Liver (tissue), 9 donors: ENCODE measurements around the gene ATP8B3. TPM values are rescaled to one million over a fixed set of nuclear protein-coding genes. Genes with fewer than 3 reads are reported as not detected.

Source experiments
- DNase-seq: peaks from one replicate; pipeline ENCODE4 v3.0.0-alpha.2; 2017; ENCODE audit warnings: low spot score
- H3K27ac ChIP-seq, 2 donors: one replicate each; pipeline ENCODE4 v1.7.0; 2013; ENCODE audit warnings: inconsistent platforms in 2 of 2, low read length in 2 of 2, control low read depth in 1 of 2, low read depth in 1 of 2, mild to moderate bottlenecking in 1 of 2
- H3K27me3 ChIP-seq, 4 donors: one replicate each; pipeline versions ENCODE4 v1.6.1 to v1.7.0; 2013; ENCODE audit warnings: low read length in 3 of 4, inconsistent platforms in 1 of 4, mild to moderate bottlenecking in 1 of 4, moderate library complexity in 1 of 4; ENCODE audit not compliant: control insufficient read depth in 4 of 4, insufficient read depth in 4 of 4
- H3K36me3 ChIP-seq, 4 donors: one replicate each; pipeline versions ENCODE4 v1.6.1 to v1.7.0; 2013; ENCODE audit warnings: low read length in 3 of 4, mild to moderate bottlenecking in 3 of 4, low read depth in 1 of 4, moderate library complexity in 1 of 4; ENCODE audit not compliant: control insufficient read depth in 4 of 4, insufficient read depth in 3 of 4
- H3K4me1 ChIP-seq, 4 donors: one replicate each; pipeline versions ENCODE4 v1.6.1 to v1.7.0; 2013; ENCODE audit warnings: low read length in 3 of 4, mild to moderate bottlenecking in 3 of 4, moderate library complexity in 1 of 4; ENCODE audit not compliant: control insufficient read depth in 4 of 4, insufficient read depth in 4 of 4
- H3K4me3 ChIP-seq, 3 donors: one replicate each; pipeline versions ENCODE4 v1.6.1 to v1.7.0; 2013; ENCODE audit warnings: low read length in 3 of 3, control low read depth in 1 of 3, low read depth in 1 of 3, mild to moderate bottlenecking in 1 of 3
- H3K9ac ChIP-seq, 2 donors: one replicate each; pipeline ENCODE4 v1.7.0; 2013; ENCODE audit warnings: low read length in 2 of 2, mild to moderate bottlenecking in 2 of 2, moderate library complexity in 2 of 2, control low read depth in 1 of 2, low read depth in 1 of 2
- H3K9me3 ChIP-seq, 4 donors: one replicate each; pipeline versions ENCODE4 v1.6.1 to v1.7.0; 2013; ENCODE audit warnings: low read length in 3 of 4; ENCODE audit not compliant: control insufficient read depth in 4 of 4
- ATF3 ChIP-seq: IDR thresholded peaks from 2 replicates; pipeline ENCODE4 v1.6.1; 2016; ENCODE audit warnings: antibody characterized with exemption
- CTCF ChIP-seq: fragments of 150-350 bp; IDR thresholded peaks from 2 replicates; pipeline ENCODE4 v1.5.1; 2017; ENCODE audit warnings: improper control_type of control experiment, low read depth, low read length; ENCODE audit not compliant: missing input control
- EGR1 ChIP-seq, 2 donors: IDR thresholded peaks; 2 replicates each; pipeline ENCODE4 v1.6.1; 2016 to 2018; ENCODE audit warnings: antibody characterized with exemption in 2 of 2, low read depth in 2 of 2
- FOXA1 ChIP-seq: IDR thresholded peaks from 2 replicates; pipeline ENCODE4 v1.6.1; 2016; ENCODE audit warnings: antibody characterized with exemption
- FOXA2 ChIP-seq: IDR thresholded peaks from 2 replicates; pipeline ENCODE4 v1.6.1; 2016; ENCODE audit warnings: antibody characterized with exemption
- GABPA ChIP-seq, 2 donors: IDR thresholded peaks in 1 of 2; conservative IDR thresholded peaks in 1 of 2; 2 replicates each; pipeline ENCODE4 v1.6.1; 2016; ENCODE audit warnings: antibody characterized with exemption in 2 of 2, mild to moderate bottlenecking in 1 of 2, moderate library complexity in 1 of 2
- HNF4A ChIP-seq, 2 donors: conservative IDR thresholded peaks; 2 replicates each; pipeline ENCODE4 v1.6.1; 2016; ENCODE audit warnings: antibody characterized with exemption in 2 of 2, mild to moderate bottlenecking in 2 of 2
- HNF4G ChIP-seq: IDR thresholded peaks from 2 replicates; pipeline ENCODE4 v1.6.1; 2016; ENCODE audit warnings: antibody characterized with exemption
- JUND ChIP-seq, 2 donors: IDR thresholded peaks; 2 replicates each; pipeline ENCODE4 v1.6.1; 2016; ENCODE audit warnings: antibody characterized with exemption in 2 of 2
- MAX ChIP-seq: IDR thresholded peaks from 2 replicates; pipeline ENCODE4 v1.6.1; 2016; ENCODE audit warnings: antibody characterized with exemption
- NR2F2 ChIP-seq: IDR thresholded peaks from 2 replicates; pipeline ENCODE4 v1.6.1; 2016; ENCODE audit warnings: antibody characterized with exemption
- RAD21 ChIP-seq, 2 donors: IDR thresholded peaks; 2 replicates each; pipeline ENCODE4 v1.6.1; 2016; ENCODE audit warnings: antibody characterized with exemption in 2 of 2, mild to moderate bottlenecking in 2 of 2
- REST ChIP-seq: IDR thresholded peaks from 2 replicates; pipeline ENCODE4 v1.6.1; 2016; ENCODE audit warnings: antibody characterized with exemption, mild to moderate bottlenecking
- RXRA ChIP-seq, 2 donors: IDR thresholded peaks; 2 replicates each; pipeline ENCODE4 v1.6.1; 2017 to 2018; ENCODE audit warnings: antibody characterized with exemption in 2 of 2, mild to moderate bottlenecking in 1 of 2
- SP1 ChIP-seq: IDR thresholded peaks from 2 replicates; pipeline ENCODE4 v1.6.1; 2018; ENCODE audit warnings: antibody characterized with exemption, mild to moderate bottlenecking
- TAF1 ChIP-seq: conservative IDR thresholded peaks from 2 replicates; pipeline ENCODE4 v1.6.1; 2016; ENCODE audit warnings: antibody characterized with exemption, mild to moderate bottlenecking
- YY1 ChIP-seq: IDR thresholded peaks from 2 replicates; pipeline ENCODE4 v1.6.1; 2016; ENCODE audit warnings: antibody characterized with exemption, mild to moderate bottlenecking
- WGBS: extraction: QIAGEN DNeasy Blood & Tissue Kit; methylation state at CpG from one replicate; pipeline ENCODE4 v1.1.7; 2013; 5-methylcytosine and 5-hydroxymethylcytosine counted together
- polyA plus RNA-seq, 2 donors: library from polyadenylated mRNA; stranded (reverse) in 1 of 2; unstranded in 1 of 2; fragments of 200-250 nt in 1 of 2; fragments of >200 nt in 1 of 2; fragmentation: Nextera tagmentation in 1 of 2; extraction: Ambion mirVana in 1 of 2; gene quantifications; one replicate each; pipeline versions ENCODE4 v1.2.1 to v1.2.3, GENCODE V29; 2013 to 2015
- total RNA-seq, 2 donors: library from RNA; depleted of rRNA; stranded (reverse); fragments of >200 nt; gene quantifications; one replicate each; pipeline ENCODE4 v1.2.3, GENCODE V29; 2014
- TF ChIP-seq, protein P1 (sequence below): IDR thresholded peaks from 2 replicates; pipeline ENCODE4 v1.6.1; 2016; ENCODE audit warnings: antibody characterized with exemption
- donor health status: healthy.
- donor health status: healthy.
- donor health status: healthy.
- donor health status: healthy.
- donor health status: healthy.

The ATP8B3 gene
- total and polyA plus RNA-seq, 4 donors = 0.42 to 3.1 (median 0.52) TPM

GRCh38 chr19:1836458-1837221, 24.6 kb upstream of the ATP8B3 start (continued):
- TF ChIP-seq CTCF = no peak
- no peak for TF ChIP-seq TAF1
- no peak for TF ChIP-seq HNF4G
- no peak for TF ChIP-seq MAX
- TF ChIP-seq FOXA1 = no peak
- TF ChIP-seq NR2F2 = no peak
- no peak for TF ChIP-seq EGR1 (IDR thresholded peaks at IDR 0.05; ENCODE audit: low read depth in 2 of 2)

DNA sequence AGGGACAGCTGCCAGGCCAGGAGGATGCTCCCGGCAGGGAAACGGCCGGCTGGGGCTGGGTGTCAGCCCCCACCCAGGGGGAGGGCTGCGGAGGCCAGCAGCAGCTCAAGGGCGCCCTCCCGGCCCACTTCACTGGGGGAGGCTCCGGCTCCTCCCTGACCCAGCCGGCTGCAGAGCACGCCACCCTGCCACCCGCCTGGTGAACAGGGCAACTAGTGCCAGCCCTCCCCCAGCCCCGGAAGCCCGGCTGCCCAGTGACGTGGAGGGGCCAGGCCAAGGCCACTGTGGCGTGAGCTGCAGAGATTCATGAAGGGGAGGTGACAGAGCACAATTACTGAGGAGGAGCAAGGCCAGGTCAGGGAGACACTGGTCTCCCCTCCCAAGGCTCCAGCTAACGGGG, 21.5 kb upstream of the ATP8B3 start:
- no peak for DNase-seq
- Histone ChIP-seq H3K36me3 (peaks cover 0 to 2% (median 0%) of the 10 kb centered on the region in 4 donors), H3K27ac (peak overlapping the region; percentile 82 to 88), H3K9ac (peak overlapping the region in 1 of 2 donors; percentile 55), H3K27me3 (no peaks in the 10 kb centered on the region), H3K4me1 (peaks cover 26 to 70% (median 42%) of the 10 kb centered on the region in 4 donors), H3K9me3 (no peaks in the 10 kb centered on the region), H3K4me3 (no peak overlapping the region)
- TF ChIP-seq, protein P1, sequence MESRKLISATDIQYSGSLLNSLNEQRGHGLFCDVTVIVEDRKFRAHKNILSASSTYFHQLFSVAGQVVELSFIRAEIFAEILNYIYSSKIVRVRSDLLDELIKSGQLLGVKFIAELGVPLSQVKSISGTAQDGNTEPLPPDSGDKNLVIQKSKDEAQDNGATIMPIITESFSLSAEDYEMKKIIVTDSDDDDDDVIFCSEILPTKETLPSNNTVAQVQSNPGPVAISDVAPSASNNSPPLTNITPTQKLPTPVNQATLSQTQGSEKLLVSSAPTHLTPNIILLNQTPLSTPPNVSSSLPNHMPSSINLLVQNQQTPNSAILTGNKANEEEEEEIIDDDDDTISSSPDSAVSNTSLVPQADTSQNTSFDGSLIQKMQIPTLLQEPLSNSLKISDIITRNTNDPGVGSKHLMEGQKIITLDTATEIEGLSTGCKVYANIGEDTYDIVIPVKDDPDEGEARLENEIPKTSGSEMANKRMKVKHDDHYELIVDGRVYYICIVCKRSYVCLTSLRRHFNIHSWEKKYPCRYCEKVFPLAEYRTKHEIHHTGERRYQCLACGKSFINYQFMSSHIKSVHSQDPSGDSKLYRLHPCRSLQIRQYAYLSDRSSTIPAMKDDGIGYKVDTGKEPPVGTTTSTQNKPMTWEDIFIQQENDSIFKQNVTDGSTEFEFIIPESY = peak; percentile 64
- TF ChIP-seq FOXA2 (no peak), JUND (IDR thresholded peaks at IDR 0.05) (peak in 1 of 2 donors; percentile 37), HNF4G (peak; percentile 9), RAD21 (IDR thresholded peaks at IDR 0.05) (peak; percentile 31 to 34), GABPA (IDR thresholded peaks at IDR 0.05 in 1 of 2, conservative IDR thresholded peaks at IDR 0.05 in 1 of 2) (peak in 1 of 2 donors; percentile 76), MAX (no peak), FOXA1 (peak; percentile 37), CTCF (no peak), EGR1 (IDR thresholded peaks at IDR 0.05; ENCODE audit: low read depth in 2 of 2) (peak in 1 of 2 donors; percentile 60), SP1 (peak; percentile 87), REST (peak; percentile 87), TAF1 (no peak), NR2F2 (no peak), HNF4A (conservative IDR thresholded peaks at IDR 0.05) (peak; percentile 74 to 88), ATF3 (no peak), YY1 (peak; percentile 94), RXRA (IDR thresholded peaks at IDR 0.05) (peak; percentile 72 to 85)
- WGBS = 36% methylated on average over 15 of the region's 15 CpGs
